RWPE1 (cell line): ENCODE measurements around the gene ZNF180.

ENCODE experiments used
- CTCF ChIA-PET: fragments of 350-600 bp; sonication (Branson Sonifier 250); formaldehyde crosslinking; extraction: SDS; loops from one replicate; lab custom pipeline; 2021; lab: Yijun Ruan, JAX
- POLR2A ChIA-PET: fragments of 400-600 bp; formaldehyde crosslinking; extraction: SDS; loops from one replicate; lab custom pipeline; 2020; ENCODE audit warnings: antibody characterized with exemption; ENCODE audit not compliant: low non-redundant PET; lab: Yijun Ruan, JAX
- DNase-seq: peaks from one replicate; pipeline ENCODE4 v3.0.0; 2012; ENCODE audit warnings: low spot score
- H3K27ac ChIP-seq: fragments of 450-650 bp; 2 replicates; pipeline ENCODE4 v1.5.1; 2017
- CTCF ChIP-seq: fragments of 450-650 bp; conservative IDR thresholded peaks from 2 replicates; pipeline ENCODE4 v1.5.1; 2017; ENCODE audit warnings: low read depth, mild to moderate bottlenecking

The ZNF180 gene

GRCh38 chr19:44525721-44526430, 25.6 kb upstream of the ZNF180 start:
- CTCF ChIA-PET, result no interaction called here
- no peak for TF ChIP-seq CTCF
- DNase-seq, result no peak
- POLR2A ChIA-PET, result no interaction called here
- H3K27ac ChIP-seq, result no peak overlapping the region

GRCh38 chr19:44521370-44521769, 21.0 kb upstream of the ZNF180 start:
- ChIA-PET POLR2A (no interaction called here), CTCF (no interaction called here)
- DNase-seq, result no peak

GRCh38 chr19:44517146-44517545, 16.8 kb upstream of the ZNF180 start:
- TF ChIP-seq CTCF, result no peak
- no peak overlapping the region for H3K27ac ChIP-seq
- ChIA-PET POLR2A (no interaction called here), CTCF (interaction anchor here (0.6 to 0.9 kb wide), 3 partner anchors 15 to 54 kb away, joined by 3 to 5 read pairs (median 3); no protein-coding TSS in a partner anchor)
- DNase-seq, result no peak

More at GRCh38 chr19:44521370-44521769, 21.0 kb upstream of the ZNF180 start:
- no peak overlapping the region for H3K27ac ChIP-seq
- no peak for TF ChIP-seq CTCF

- no peak for DNase-seq
- no peak for TF ChIP-seq CTCF
- ChIA-PET CTCF (interaction anchor here (0.6 kb wide), 1 partner anchor 131 kb away, joined by 4 read pairs; no protein-coding TSS in a partner anchor), POLR2A (no interaction called here)
- H3K27ac ChIP-seq, result no peak overlapping the region
Measured at GRCh38 chr19:44515907-44516306, 15.6 kb upstream of the ZNF180 start.

- H3K27ac ChIP-seq, result no peak overlapping the region
- CTCF ChIA-PET, result no interaction called here
- DNase-seq, result no peak
- no peak for TF ChIP-seq CTCF
- POLR2A ChIA-PET, result no interaction called here
Measured at GRCh38 chr19:44515031-44515430, 14.7 kb upstream of the ZNF180 start.

GRCh38 chr19:44512326-44513298, 12.3 kb upstream of the ZNF180 start:
- ChIA-PET POLR2A (no interaction called here), CTCF (interaction anchor here (0.5 to 1.7 kb wide), 6 partner anchors 11 to 188 kb away, joined by 3 to 6 read pairs (median 4); partner anchors contain the start of gene ZNF180)
- no peak overlapping the region for H3K27ac ChIP-seq
- DNase-seq, result peak; percentile 57
- TF ChIP-seq CTCF, result no peak
